IPS-15b (cell line): ENCODE data around the gene C9orf85.
A peak's percentile ranks its signal among the peaks of the same experiment; 100 is the strongest.
"Not testable (repeated sequence)": the region's sequence is repeated elsewhere in the genome, so short reads cannot be mapped to it uniquely, and the experiment has no call there.

Source experiments
- H3K27me3 ChIP-seq: one replicate; pipeline ENCODE4 v1.6.1; 2013; ENCODE audit warnings: low read length; ENCODE audit not compliant: control insufficient read depth, insufficient read depth
- H3K36me3 ChIP-seq: one replicate; pipeline ENCODE4 v1.6.1; 2013; ENCODE audit warnings: low read length; ENCODE audit not compliant: control insufficient read depth, insufficient read depth
- H3K4me1 ChIP-seq: one replicate; pipeline ENCODE4 v1.6.1; 2013; ENCODE audit warnings: mild to moderate bottlenecking, low read length; ENCODE audit not compliant: control insufficient read depth, insufficient read depth
- H3K4me3 ChIP-seq: one replicate; pipeline ENCODE4 v1.5.1; 2013; ENCODE audit warnings: low read depth, low read length
- H3K9ac ChIP-seq: one replicate; pipeline ENCODE4 v1.6.1; 2013; ENCODE audit warnings: low read depth, mild to moderate bottlenecking, low read length
- H3K9me3 ChIP-seq: one replicate; pipeline ENCODE4 v1.6.1; 2013; ENCODE audit warnings: mild to moderate bottlenecking, low read length; ENCODE audit not compliant: control insufficient read depth, insufficient read depth

Gene C9orf85

DNA sequence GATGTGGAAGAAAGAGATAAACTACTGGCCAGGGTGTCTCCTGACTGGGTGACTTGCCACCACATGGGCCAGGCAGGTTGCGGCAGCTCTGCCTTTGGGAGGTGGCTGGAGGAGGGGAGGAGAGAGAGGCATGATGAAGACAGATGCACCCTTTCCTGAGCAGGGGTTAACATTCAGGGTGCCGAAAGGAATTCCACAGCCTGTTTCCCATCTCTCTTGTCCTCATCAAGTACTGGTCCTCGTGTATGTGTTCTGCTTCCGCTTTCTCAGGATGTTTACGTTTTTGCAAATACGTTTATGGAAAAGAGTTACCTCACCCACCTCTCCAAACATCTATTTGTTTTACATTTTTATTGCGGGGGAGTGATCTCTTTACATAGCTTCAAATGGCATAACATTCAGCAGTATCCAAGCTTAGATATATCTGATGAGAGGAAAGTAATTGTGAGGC is 73.4 kb downstream of the C9orf85 start:
- no peaks in the 10 kb centered on the region for H3K9me3 ChIP-seq
- H3K9ac ChIP-seq: no peak overlapping the region
- H3K4me3 ChIP-seq: peak overlapping the region; percentile 14
- no peaks in the 10 kb centered on the region for H3K27me3 ChIP-seq
- peaks cover 12% of the 10 kb centered on the region for H3K4me1 ChIP-seq
- H3K36me3 ChIP-seq: no peaks in the 10 kb centered on the region

DNA sequence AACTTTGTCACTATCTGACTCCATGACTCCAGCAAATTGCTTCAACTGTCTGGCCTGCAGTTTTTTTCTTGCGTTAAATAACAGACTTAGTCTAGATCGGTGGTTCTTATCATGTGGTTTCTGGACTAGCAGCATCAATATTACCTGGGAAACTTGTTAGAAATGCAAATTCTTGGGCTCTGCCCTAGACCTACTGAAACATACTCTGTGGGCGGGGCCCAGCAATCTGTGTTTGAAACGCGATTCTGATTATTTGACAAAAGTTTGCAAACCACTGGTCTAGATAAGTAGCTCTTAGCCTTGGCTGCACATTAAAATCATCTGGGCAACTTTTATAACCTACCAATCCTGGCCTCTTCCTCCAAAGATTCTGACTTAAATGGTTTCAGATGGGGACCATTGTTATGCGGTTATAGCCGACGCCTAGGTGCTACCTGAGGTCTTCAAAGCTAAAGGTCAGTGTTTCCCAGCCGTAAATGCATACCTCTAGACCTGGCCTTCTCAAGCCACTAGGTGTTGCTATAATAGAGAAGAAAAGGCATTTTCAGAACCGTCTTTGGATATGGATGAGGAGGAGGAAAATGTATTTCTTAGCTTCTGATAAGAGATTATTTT is 74.0 kb downstream of the C9orf85 start:
- peak overlapping the region; percentile 14 for H3K4me3 ChIP-seq
- no peaks in the 10 kb centered on the region for H3K9me3 ChIP-seq
- peaks cover 12% of the 10 kb centered on the region for H3K4me1 ChIP-seq
- no peaks in the 10 kb centered on the region for H3K36me3 ChIP-seq
- no peaks in the 10 kb centered on the region for H3K27me3 ChIP-seq
- no peak overlapping the region for H3K9ac ChIP-seq

DNA sequence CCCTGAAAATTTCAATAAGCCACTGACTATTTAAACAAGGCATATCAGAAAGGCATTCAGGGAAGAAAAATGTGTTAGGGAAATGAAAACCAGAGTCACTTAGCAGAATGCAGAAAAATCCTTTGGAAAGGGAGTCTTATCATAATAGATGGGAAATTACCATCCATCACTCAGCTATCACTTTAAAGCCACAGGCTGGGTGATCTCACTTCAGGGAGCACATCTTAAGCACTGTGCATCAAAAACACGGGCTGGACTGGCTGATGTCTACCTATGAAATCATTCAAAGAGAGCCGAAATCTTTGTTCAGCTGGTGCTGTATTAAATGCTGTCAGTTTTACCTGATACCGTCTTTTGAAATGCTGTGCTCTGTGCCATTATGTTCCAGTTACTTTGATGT is 75.5 kb downstream of the C9orf85 start:
- Histone ChIP-seq H3K36me3 (no peaks in the 10 kb centered on the region), H3K9me3 (no peaks in the 10 kb centered on the region), H3K4me3 (no peak overlapping the region), H3K9ac (no peak overlapping the region), H3K27me3 (no peaks in the 10 kb centered on the region), H3K4me1 (peaks cover 12% of the 10 kb centered on the region)

DNA sequence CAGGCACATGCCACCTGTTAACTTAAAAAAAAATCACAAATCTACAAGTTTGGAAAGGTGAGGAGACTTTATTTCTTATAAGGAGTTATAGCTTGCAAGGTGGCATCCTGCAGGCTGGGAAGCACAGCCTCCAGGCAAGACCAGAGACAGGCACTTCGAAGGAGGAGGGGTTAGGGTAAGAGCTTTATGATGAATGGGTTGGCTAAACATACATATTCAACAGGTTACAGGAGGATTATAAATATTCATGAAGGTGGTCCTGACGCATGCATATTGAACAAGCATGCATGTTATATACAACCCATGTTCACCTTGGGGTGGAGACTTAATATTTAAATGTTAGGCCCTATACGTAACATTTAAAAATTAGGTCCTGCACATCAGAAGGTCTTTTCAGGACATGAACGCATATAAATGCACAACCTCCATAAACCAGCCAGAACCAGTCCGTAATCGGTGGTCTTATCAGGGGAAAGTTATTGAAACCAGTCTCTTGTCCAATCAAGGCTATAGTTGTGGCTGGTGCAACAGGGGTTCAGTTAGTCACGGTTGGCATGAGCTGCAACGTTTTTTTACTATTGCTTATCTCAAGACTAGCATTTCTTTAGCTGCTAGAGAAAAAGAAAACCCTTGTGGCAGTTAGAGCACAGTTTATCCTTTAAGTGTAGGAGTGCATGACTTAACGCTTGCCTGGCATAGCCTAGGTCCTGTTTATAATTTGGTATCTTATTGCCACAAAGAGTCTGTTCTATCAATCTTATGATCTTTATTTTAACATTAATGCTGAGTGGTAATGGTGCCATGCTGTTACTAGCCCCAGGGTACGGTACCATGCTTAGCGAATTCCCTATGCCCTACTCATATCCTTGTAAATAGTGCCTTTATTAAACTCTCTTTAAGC is 76.3 kb downstream of the C9orf85 start:
- H3K9ac ChIP-seq: no peak overlapping the region
- no peaks in the 10 kb centered on the region for H3K36me3 ChIP-seq

DNA sequence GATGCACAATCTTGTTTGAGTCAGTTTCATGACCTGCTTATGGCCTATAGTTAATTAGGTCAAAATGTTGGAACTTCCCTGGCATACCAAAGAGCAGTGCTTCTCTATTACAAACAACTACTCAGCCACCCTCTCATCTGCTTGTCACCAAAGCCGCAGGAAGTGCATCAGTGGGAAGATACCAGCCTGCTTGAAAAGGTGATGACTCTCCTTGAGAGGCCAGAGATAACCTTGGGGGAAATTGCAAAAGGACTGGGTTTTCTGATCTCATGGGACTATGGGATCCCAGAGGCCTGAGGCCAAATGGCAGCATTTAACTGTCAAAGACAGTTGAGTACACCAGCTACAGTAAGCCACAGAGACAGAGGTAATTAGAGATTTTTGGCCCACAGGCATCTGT is 79.0 kb downstream of the C9orf85 start:
- no peak overlapping the region for H3K4me3 ChIP-seq
- no peak overlapping the region for H3K9ac ChIP-seq
- H3K36me3 ChIP-seq: no peaks in the 10 kb centered on the region
- no peaks in the 10 kb centered on the region for H3K27me3 ChIP-seq
- H3K4me1 ChIP-seq: peaks cover under 1% of the 10 kb centered on the region
- H3K9me3 ChIP-seq: no peaks in the 10 kb centered on the region

More for the DNA sequence above, 76.3 kb downstream of the C9orf85 start:
- H3K4me1 ChIP-seq: peaks cover 12% of the 10 kb centered on the region
- no peaks in the 10 kb centered on the region for H3K27me3 ChIP-seq
- no peak overlapping the region for H3K4me3 ChIP-seq
- H3K9me3 ChIP-seq: no peaks in the 10 kb centered on the region

DNA sequence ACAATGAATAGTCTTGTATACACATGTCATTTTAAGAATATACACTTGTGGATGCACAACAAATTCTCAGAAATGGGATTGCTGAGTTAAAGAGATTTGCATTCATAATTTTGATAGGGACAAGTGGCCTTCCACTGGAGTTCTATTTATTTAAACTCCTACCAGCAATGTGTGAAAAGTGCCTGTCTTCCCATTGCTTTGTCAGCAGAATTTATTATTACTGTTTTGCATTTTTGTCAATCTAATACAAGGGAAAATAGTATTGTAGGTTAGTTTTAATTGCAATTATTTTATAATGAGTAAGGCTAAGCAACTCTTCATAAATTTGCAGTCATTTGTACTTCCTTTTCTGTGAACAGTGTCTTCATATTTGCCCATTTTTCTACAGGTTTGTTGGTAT is 94.0 kb downstream of the C9orf85 start:
- Histone ChIP-seq H3K4me1 (peaks cover 6% of the 10 kb centered on the region), H3K36me3 (no peaks in the 10 kb centered on the region), H3K27me3 (no peaks in the 10 kb centered on the region), H3K9me3 (no peaks in the 10 kb centered on the region), H3K9ac (no peak overlapping the region), H3K4me3 (no peak overlapping the region)

DNA sequence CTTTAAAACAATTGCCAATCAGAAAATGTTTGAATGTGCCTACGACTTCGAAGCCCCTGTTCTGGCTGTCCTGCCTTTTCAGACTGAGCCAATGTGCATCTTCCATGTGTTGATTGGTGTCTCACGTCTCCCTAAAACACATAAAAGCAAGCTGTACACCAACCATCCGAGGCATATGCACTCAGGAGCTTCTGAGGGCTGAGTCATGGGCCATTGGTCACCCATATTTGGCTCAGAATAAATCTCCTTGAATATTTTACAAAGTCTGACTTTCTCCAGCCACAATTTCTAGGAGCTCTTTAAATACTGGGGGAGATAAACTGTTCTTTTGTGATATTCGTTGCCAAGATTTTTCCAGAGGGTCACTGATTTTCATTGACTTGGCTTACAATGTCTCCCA is 95.1 kb downstream of the C9orf85 start:
- Histone ChIP-seq H3K4me1 (peaks cover 6% of the 10 kb centered on the region), H3K27me3 (no peaks in the 10 kb centered on the region), H3K36me3 (no peaks in the 10 kb centered on the region), H3K9me3 (no peaks in the 10 kb centered on the region), H3K9ac (no peak overlapping the region), H3K4me3 (no peak overlapping the region)

DNA sequence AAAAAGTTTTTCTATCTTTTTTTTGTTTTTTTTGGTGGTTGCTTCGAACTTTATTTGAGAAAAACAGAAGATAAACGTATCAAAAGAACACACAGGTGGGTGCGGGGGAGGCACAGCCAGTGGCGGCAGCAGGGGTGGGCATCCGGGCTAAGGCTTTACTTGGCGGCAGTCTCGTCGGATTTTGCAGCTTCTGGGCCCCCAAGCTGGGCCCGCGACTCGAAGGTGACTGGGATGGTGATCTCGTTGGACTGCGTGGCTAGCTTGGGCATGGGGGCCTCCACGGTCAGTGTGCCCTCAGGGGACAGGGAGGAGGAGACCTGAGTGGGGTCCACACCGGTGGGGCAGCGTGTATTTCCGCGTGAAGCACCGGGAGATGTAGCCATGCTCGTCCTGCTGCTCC is 96.3 kb downstream of the C9orf85 start:
- not testable (repeated sequence) for H3K9ac ChIP-seq, H3K27me3 ChIP-seq, H3K4me3 ChIP-seq, H3K9me3 ChIP-seq, H3K36me3 ChIP-seq, H3K4me1 ChIP-seq

DNA sequence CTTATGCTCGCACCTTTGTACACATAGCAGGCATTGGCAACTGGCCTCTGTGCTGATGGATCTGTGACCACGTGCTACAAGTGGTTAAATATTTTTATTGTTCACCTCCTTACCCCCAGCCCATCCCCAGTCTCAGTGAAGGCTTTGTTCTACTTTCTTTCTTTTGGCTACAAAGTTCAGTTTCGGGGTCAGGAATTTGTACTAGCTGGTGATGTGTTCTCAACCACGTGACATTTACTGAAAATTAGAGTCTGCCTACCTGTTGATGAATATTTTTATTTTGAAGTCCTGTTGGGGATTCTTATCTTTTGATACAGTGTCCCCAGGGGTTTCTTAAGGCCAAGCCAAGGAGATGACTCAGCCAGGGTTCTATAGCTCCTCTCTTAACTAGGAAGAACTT is 101.2 kb downstream of the C9orf85 start:
- no peaks in the 10 kb centered on the region for H3K36me3 ChIP-seq
- no peak overlapping the region for H3K4me3 ChIP-seq
- H3K4me1 ChIP-seq: no peaks in the 10 kb centered on the region
- no peaks in the 10 kb centered on the region for H3K27me3 ChIP-seq
- H3K9ac ChIP-seq: no peak overlapping the region
- H3K9me3 ChIP-seq: no peaks in the 10 kb centered on the region

DNA sequence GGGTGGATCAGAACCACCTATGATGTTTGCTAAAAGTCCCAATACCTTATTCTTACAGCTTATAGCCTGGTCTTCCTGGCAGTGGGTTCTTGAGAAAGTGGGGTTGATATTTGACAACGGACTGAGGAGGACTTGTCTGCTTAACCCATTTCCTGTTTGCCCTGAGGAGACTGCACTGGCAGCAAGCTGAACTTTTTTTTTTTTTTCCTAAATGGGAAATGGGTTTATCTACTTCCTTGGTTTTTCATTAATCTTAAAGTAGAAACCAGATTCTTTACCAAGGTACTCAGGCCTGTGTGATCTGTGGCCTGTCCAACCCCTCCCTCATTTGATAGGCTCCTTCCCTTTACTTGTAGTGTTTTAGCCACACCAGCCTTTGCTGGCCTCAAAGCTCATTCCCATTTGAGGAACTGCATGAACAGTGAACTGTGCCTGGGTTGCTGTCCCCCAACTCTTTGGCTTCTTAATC is 101.9 kb downstream of the C9orf85 start:
- no peaks in the 10 kb centered on the region for H3K9me3 ChIP-seq
- H3K4me3 ChIP-seq: no peak overlapping the region
- H3K4me1 ChIP-seq: no peaks in the 10 kb centered on the region
- H3K36me3 ChIP-seq: no peaks in the 10 kb centered on the region
- H3K27me3 ChIP-seq: no peaks in the 10 kb centered on the region
- H3K9ac ChIP-seq: no peak overlapping the region

DNA sequence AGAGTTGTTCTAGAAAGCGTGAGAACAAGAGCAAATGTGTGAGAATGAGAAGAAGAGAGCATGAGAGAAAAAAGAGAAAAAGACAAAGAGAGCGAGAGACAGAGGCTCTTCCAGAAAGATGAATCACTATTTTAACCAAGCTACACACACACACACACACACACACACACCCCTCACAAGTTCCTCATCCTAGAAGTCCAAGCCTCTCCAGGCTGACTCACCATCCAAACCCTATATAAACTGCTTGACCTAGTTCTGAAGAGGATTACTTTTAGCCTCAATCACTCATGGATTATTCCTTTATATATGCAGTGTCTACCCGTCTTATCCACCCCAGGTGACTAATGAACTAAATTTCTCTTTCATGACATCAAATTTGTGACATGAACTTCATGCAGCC is 111.4 kb downstream of the C9orf85 start:
- Histone ChIP-seq H3K4me1 (no peaks in the 10 kb centered on the region), H3K36me3 (no peaks in the 10 kb centered on the region), H3K27me3 (no peaks in the 10 kb centered on the region), H3K9ac (no peak overlapping the region), H3K9me3 (no peaks in the 10 kb centered on the region), H3K4me3 (no peak overlapping the region)
